Vagina (tissue), 2 donors: ENCODE results near the gene CLASRP. TPM values are rescaled to one million over a fixed set of nuclear protein-coding genes. Genes with fewer than 3 reads are reported as not detected.

Experiments
- DNase-seq, 2 donors: peaks; one replicate each; pipeline ENCODE4 v3.0.0-alpha.2; 2017; ENCODE audit errors: extremely low spot score in 2 of 2
- H3K27ac ChIP-seq: fragments of 200-600 bp; sonication (generic); one replicate; pipeline ENCODE4 v1.5.1; 2019
- H3K27me3 ChIP-seq: fragments of 200-600 bp; sonication (generic); one replicate; pipeline ENCODE4 v1.5.1; 2019
- H3K36me3 ChIP-seq, 2 donors: fragments of 200-600 bp; sonication (generic); one replicate each; pipeline ENCODE4 v1.5.1; 2017 to 2019
- H3K4me1 ChIP-seq: fragments of 200-600 bp; sonication (generic); one replicate; pipeline ENCODE4 v1.5.1; 2019
- H3K4me3 ChIP-seq, 2 donors: fragments of 200-600 bp; sonication (generic); 1 replicate in 1 of 2; 2 replicates in 1 of 2; pipeline ENCODE4 v1.5.1; 2016 to 2019
- H3K9me3 ChIP-seq: fragments of 200-600 bp; sonication (generic); one replicate; pipeline ENCODE4 v1.5.1; 2019
- POLR2A ChIP-seq, 2 donors: fragments of 450-650 bp; IDR thresholded peaks; one replicate each; pipeline ENCODE4 v1.6.1; 2017; ENCODE audit warnings: antibody characterized with exemption in 2 of 2, mild to moderate bottlenecking in 2 of 2, moderate library complexity in 2 of 2
- POLR2AphosphoS5 ChIP-seq, 2 donors: sonication (generic); formaldehyde crosslinking; IDR thresholded peaks; one replicate each; pipeline ENCODE4 v1.9.0; 2017; ENCODE audit warnings: antibody characterized with exemption in 2 of 2, mild to moderate bottlenecking in 2 of 2, low read depth in 1 of 2; ENCODE audit not compliant: insufficient read depth in 1 of 2
- intact Hi-C: fragments of 100-400 bp; cut with DNase I; formaldehyde crosslinking; loops from one replicate; pipeline ENCODE4 v1.15.1; 2023
- total RNA-seq: library from RNA; depleted of rRNA; stranded (reverse); fragments of >200 nt; gene quantifications from one replicate; pipeline ENCODE4 v1.2.3, GENCODE V29; 2016
- TF ChIP-seq, protein P1 (sequence below), 3 experiments: fragments of 450-650 bp in 2 of 3; fragments of 200-600 bp in 1 of 3; sonication (generic) in 1 of 3; IDR thresholded peaks; one replicate each; pipeline ENCODE4 v1.5.1; 2017 to 2019; ENCODE audit warnings: antibody characterized with exemption in 3 of 3, mild to moderate bottlenecking in 2 of 3, moderate library complexity in 2 of 3

CLASRP gene
- total RNA-seq, 1 donor from 2014 or later: 93.5 TPM

DNA sequence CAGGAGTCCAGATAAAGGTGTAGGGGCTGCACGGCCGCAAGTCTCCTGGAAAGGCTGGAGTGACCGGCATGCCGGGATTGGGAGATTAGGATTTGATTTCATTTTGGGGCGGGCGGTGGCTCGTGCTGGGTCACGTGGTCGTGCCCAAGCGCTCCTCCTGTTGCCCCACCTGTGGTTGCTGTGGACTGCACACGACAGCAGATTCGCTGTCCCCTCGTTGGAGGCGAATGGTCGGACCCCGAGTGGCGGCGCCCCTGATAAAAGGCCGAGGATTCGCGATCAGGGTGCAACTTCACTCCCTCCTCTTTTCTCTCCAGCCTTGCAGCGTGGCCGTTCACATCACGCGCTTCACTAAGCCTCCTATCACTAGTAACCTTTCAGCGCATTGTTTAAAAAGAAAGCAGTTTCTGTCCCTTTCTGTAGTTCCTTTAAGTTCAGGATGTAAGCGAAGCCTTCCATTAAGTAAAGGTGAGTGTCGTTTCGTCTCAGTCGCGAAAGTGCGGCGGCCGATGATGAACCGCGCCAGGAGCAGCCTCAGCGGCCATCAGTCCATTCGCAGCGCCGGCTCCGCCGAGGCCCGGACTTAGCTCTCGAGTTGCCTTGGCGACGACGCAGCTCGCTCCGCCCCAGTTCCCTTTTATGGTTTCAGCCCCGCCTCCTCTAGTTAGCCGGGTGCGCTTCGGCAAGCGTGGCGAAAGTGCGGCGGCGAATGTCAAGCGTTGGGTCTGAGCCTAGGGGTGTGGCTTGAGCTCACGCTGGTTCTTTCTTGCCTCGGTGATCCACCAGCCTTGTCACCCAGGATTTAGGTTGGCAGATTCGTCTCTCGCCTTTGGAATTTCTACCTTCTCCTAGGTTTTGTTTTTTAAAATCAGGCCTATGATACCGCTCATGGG is 52.4 kb downstream of the CLASRP start:
- Histone ChIP-seq H3K27ac (peak overlapping the region; percentile 85), H3K36me3 (peaks cover 0 to 20% of the 10 kb centered on the region in 2 donors), H3K27me3 (no peaks in the 10 kb centered on the region), H3K4me1 (peaks cover 37% of the 10 kb centered on the region), H3K4me3 (peak overlapping the region; percentile 74 to 95), H3K9me3 (no peaks in the 10 kb centered on the region)
- intact Hi-C loops: loop anchor here (5.0 kb wide), 1 partner anchor 199 kb away; the partner anchor contains the start of gene TOMM40
- peak; percentile 95 to 98 for DNase-seq
- TF ChIP-seq POLR2A (IDR thresholded peaks at IDR 0.05): no peak
- TF ChIP-seq, protein P1, sequence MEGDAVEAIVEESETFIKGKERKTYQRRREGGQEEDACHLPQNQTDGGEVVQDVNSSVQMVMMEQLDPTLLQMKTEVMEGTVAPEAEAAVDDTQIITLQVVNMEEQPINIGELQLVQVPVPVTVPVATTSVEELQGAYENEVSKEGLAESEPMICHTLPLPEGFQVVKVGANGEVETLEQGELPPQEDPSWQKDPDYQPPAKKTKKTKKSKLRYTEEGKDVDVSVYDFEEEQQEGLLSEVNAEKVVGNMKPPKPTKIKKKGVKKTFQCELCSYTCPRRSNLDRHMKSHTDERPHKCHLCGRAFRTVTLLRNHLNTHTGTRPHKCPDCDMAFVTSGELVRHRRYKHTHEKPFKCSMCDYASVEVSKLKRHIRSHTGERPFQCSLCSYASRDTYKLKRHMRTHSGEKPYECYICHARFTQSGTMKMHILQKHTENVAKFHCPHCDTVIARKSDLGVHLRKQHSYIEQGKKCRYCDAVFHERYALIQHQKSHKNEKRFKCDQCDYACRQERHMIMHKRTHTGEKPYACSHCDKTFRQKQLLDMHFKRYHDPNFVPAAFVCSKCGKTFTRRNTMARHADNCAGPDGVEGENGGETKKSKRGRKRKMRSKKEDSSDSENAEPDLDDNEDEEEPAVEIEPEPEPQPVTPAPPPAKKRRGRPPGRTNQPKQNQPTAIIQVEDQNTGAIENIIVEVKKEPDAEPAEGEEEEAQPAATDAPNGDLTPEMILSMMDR (IDR thresholded peaks at IDR 0.05): peak in 2 of 3 experiments; percentile 1 to 19
- TF ChIP-seq POLR2AphosphoS5 (IDR thresholded peaks at IDR 0.05; ENCODE audit: insufficient read depth in 1 of 2, low read depth in 1 of 2): peak; percentile 81 to 95

DNA sequence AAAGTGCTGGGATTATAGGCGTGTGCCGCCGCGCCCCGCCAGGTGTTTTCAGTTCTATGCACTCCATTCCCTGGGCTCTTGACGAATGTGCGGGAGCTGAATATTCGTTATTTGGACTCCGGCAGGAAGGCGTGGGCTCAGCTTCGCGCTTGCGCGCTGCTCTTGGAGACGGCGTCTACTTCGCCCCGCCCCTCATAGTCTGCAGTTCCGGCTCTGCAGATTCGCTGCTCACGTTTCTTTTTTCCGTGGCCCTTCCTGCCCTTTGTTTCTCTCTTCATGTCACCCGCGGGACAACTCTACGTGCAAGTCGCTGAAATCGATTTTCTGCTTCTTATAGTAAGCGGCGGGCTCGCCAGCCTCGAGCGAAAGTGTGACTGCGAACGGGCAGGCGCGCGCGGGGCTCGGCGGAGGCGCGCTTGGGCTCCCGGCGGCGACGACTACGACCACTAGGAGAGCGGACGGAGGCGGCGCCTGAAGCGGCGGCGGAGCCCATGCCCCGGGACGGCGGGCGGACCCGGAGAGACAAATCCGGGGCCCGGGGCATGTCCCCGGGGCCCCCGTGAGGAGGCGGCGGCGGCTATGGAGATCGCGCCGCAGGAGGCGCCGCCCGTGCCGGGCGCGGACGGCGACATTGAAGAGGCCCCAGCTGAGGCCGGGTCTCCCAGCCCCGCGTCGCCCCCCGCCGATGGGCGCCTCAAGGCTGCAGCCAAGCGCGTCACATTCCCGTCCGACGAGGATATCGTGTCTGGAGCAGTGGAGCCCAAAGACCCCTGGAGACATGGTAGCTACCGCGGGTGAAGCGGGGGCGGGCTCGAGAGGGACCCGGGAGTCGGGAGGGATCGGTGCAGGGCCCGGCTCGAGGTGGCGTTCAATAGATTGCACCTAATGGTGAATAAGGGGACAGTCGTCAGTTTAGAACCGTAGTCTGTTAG is 54.2 kb downstream of the CLASRP start, which contains the start of gene PPP1R37:
PPP1R37 (plus strand) TSS at position 433 of the 932 bp plus-strand sequence; CDS start at position 580, 147 bp downstream.
- intact Hi-C loops: loop anchor here (5.0 kb wide), 1 partner anchor 201 kb away; the partner anchor contains the start of gene TOMM40
- H3K27ac ChIP-seq: peak within 1 kb of the TSS; percentile 85
- H3K4me3 ChIP-seq: peak within 1 kb of the TSS; percentile 74 to 95
- no peaks in the 10 kb centered on the region for H3K9me3 ChIP-seq
- peaks cover 55% of the 10 kb centered on the region for H3K4me1 ChIP-seq
- H3K27me3 ChIP-seq: no peaks in the 10 kb centered on the region
- peak in 1 of 2 donors; percentile 95 for DNase-seq
- peaks cover 0 to 19% of the 10 kb centered on the region in 2 donors for H3K36me3 ChIP-seq
- TF ChIP-seq POLR2A (IDR thresholded peaks at IDR 0.05) (peak in 1 of 2 donors; percentile 14), POLR2AphosphoS5 (IDR thresholded peaks at IDR 0.05; ENCODE audit: insufficient read depth in 1 of 2, low read depth in 1 of 2) (peak; percentile 86 to 96)
- TF ChIP-seq, protein P1 (IDR thresholded peaks at IDR 0.05): peak in 1 of 3 experiments; percentile 26

DNA sequence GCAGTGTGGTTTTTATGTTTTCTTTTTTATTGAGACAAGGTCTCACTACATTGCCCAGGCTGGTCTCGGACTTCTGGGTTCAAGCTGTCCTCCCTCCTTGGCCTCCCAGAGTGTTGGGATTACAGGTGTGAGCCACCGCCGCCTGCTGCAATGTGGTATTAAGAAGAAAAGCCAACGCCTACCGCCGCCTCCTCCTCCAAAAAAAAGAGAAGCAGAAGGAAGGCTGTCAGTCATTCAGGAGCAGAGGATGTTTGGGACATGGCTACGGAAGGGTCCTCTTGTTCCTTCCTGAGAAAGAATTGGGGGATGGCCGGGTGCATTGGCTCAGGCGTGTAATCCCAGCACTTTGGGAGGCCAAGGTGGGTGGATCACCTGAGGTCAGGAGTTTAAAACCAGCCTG is 55.3 kb downstream of the CLASRP start:
- Histone ChIP-seq H3K36me3 (peaks cover 0 to 11% of the 10 kb centered on the region in 2 donors), H3K27me3 (no peaks in the 10 kb centered on the region), H3K27ac (no peak overlapping the region), H3K4me1 (peaks cover 66% of the 10 kb centered on the region), H3K4me3 (peak overlapping the region; percentile 74 to 95), H3K9me3 (no peaks in the 10 kb centered on the region)
- DNase-seq: no peak
- no peak for TF ChIP-seq POLR2AphosphoS5 (IDR thresholded peaks at IDR 0.05; ENCODE audit: insufficient read depth in 1 of 2, low read depth in 1 of 2)
- TF ChIP-seq, protein P1 (IDR thresholded peaks at IDR 0.05): no peak
- TF ChIP-seq POLR2A (IDR thresholded peaks at IDR 0.05): no peak
- intact Hi-C loops: loop anchor here (5.0 kb wide), 1 partner anchor 202 kb away; the partner anchor contains the start of gene TOMM40

DNA sequence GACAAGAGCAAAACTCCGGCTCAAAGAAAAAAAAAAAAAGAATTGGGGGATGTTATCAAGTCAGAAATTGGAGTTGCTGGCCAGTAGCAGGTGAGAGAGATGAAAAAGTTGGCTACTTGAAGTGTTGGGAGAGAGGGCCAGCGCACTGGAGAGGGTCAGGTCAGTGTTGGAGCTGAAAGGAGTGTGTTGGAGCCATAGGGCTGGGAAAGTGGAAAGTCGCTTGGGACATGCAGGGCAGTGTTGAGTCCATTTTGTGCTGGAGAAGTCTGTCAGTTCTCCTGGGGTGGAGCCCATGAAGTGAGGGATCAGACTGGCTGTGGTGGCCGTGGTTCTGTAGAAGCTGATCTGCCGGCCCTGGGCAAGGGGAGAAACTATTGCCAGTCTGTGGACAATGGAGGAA is 55.9 kb downstream of the CLASRP start:
- intact Hi-C loops: loop anchor here (5.0 kb wide), 1 partner anchor 202 kb away; the partner anchor contains the start of gene TOMM40
- H3K4me3 ChIP-seq: no peak overlapping the region

More for the DNA sequence above, 55.9 kb downstream of the CLASRP start:
- Histone ChIP-seq H3K9me3 (no peaks in the 10 kb centered on the region), H3K27ac (no peak overlapping the region), H3K36me3 (peaks cover 0 to 11% of the 10 kb centered on the region in 2 donors), H3K4me1 (peaks cover 72% of the 10 kb centered on the region), H3K27me3 (no peaks in the 10 kb centered on the region)
- no peak for DNase-seq
- TF ChIP-seq POLR2A (IDR thresholded peaks at IDR 0.05): no peak
- TF ChIP-seq POLR2AphosphoS5 (IDR thresholded peaks at IDR 0.05; ENCODE audit: insufficient read depth in 1 of 2, low read depth in 1 of 2): no peak
- TF ChIP-seq, protein P1 (IDR thresholded peaks at IDR 0.05): no peak
